ENCODE data around the gene SLC43A1. TPM values are rescaled to one million over a fixed set of nuclear protein-coding genes. Genes with fewer than 3 reads are reported as not detected.
A peak's percentile ranks its signal among the peaks of the same experiment; 100 is the strongest.

Gene SLC43A1
- total RNA-seq, 2 donors from 2014 or later: 8.4 to 9.1 TPM

- no peak for DNase-seq
- no peak for TF ChIP-seq CTCF (conservative IDR thresholded peaks at IDR 0.05)
- Histone ChIP-seq H3K27me3 (ENCODE audit: control insufficient read depth, insufficient read depth, low read length, poor library complexity, severe bottlenecking) (no peaks in the 10 kb centered on the region), H3K4me1 (ENCODE audit: control insufficient read depth, insufficient read depth, low read length) (no peaks in the 10 kb centered on the region), H3K9ac (ENCODE audit: extremely low read depth, low read length, poor library complexity, severe bottlenecking) (no peak overlapping the region), H3K4me3 (ENCODE audit: low read length) (no peak overlapping the region), H3K9me3 (ENCODE audit: control insufficient read depth, low read length) (no peaks in the 10 kb centered on the region), H3K36me3 (ENCODE audit: control insufficient read depth, insufficient read depth, low read length) (no peaks in the 10 kb centered on the region), H3K27ac (ENCODE audit: low read depth, low read length) (no peak overlapping the region)
- Mint-ChIP-seq H3K27me3 (ENCODE audit: insufficient read depth) (peaks cover 4% of the 10 kb centered on the region), H3K4me3 (no peak overlapping the region), H3K9me3 (no peaks in the 10 kb centered on the region), H3K4me1 (peaks cover 45% of the 10 kb centered on the region), H3K36me3 (ENCODE audit: low read depth) (peaks cover 2% of the 10 kb centered on the region), H3K27ac (peak overlapping the region; percentile 88)
- 92 to 95% methylated on average over 3 to 15 of the region's 15 CpGs for WGBS, 2 experiments (ENCODE audit: insufficient coverage in 1 of 2, insufficient read length in 1 of 2)
Measured at GRCh38 chr11:57500926-57501325, 14.6 kb downstream of the SLC43A1 start.

- H3K36me3 Mint-ChIP-seq (ENCODE audit: low read depth): peaks cover 6% of the 10 kb centered on the region
- Histone ChIP-seq H3K9ac (ENCODE audit: extremely low read depth, low read length, poor library complexity, severe bottlenecking) (no peak overlapping the region), H3K4me3 (ENCODE audit: low read length) (no peak overlapping the region), H3K27ac (ENCODE audit: low read depth, low read length) (no peak overlapping the region), H3K4me1 (ENCODE audit: control insufficient read depth, insufficient read depth, low read length) (no peaks in the 10 kb centered on the region), H3K27me3 (ENCODE audit: control insufficient read depth, insufficient read depth, low read length, poor library complexity, severe bottlenecking) (no peaks in the 10 kb centered on the region), H3K9me3 (ENCODE audit: control insufficient read depth, low read length) (no peaks in the 10 kb centered on the region), H3K36me3 (ENCODE audit: control insufficient read depth, insufficient read depth, low read length) (no peaks in the 10 kb centered on the region)
- H3K27me3 Mint-ChIP-seq (ENCODE audit: insufficient read depth): peaks cover 4% of the 10 kb centered on the region
- peak overlapping the region; percentile 88 for H3K27ac Mint-ChIP-seq
- 88 to 98% methylated on average over 5 to 8 of the region's 8 CpGs for WGBS, 2 experiments (ENCODE audit: insufficient coverage in 1 of 2, insufficient read length in 1 of 2)
- H3K9me3 Mint-ChIP-seq: no peaks in the 10 kb centered on the region
- peaks cover 45% of the 10 kb centered on the region for H3K4me1 Mint-ChIP-seq
- no peak for TF ChIP-seq CTCF (conservative IDR thresholded peaks at IDR 0.05)
- DNase-seq: no peak
- peak overlapping the region; percentile 45 for H3K4me3 Mint-ChIP-seq
Measured at GRCh38 chr11:57500515-57500914, 15.0 kb downstream of the SLC43A1 start.

- Mint-ChIP-seq H3K27ac (peak overlapping the region; percentile 88), H3K27me3 (ENCODE audit: insufficient read depth) (peaks cover 4% of the 10 kb centered on the region), H3K4me3 (peak overlapping the region; percentile 45), H3K36me3 (ENCODE audit: low read depth) (peaks cover 6% of the 10 kb centered on the region), H3K9me3 (no peaks in the 10 kb centered on the region), H3K4me1 (peaks cover 45% of the 10 kb centered on the region)
- no peak for TF ChIP-seq CTCF (conservative IDR thresholded peaks at IDR 0.05)
- H3K27me3 ChIP-seq (ENCODE audit: control insufficient read depth, insufficient read depth, low read length, poor library complexity, severe bottlenecking): no peaks in the 10 kb centered on the region
- no peak for DNase-seq
- H3K27ac ChIP-seq (ENCODE audit: low read depth, low read length): no peak overlapping the region
- H3K9ac ChIP-seq (ENCODE audit: extremely low read depth, low read length, poor library complexity, severe bottlenecking): no peak overlapping the region
- H3K36me3 ChIP-seq (ENCODE audit: control insufficient read depth, insufficient read depth, low read length): no peaks in the 10 kb centered on the region
- 34 to 49% methylated on average over 9 to 12 of the region's 12 CpGs for WGBS, 2 experiments (ENCODE audit: insufficient coverage in 1 of 2, insufficient read length in 1 of 2)
- peak overlapping the region; percentile 44 for H3K4me3 ChIP-seq (ENCODE audit: low read length)
- no peaks in the 10 kb centered on the region for H3K4me1 ChIP-seq (ENCODE audit: control insufficient read depth, insufficient read depth, low read length)
- no peaks in the 10 kb centered on the region for H3K9me3 ChIP-seq (ENCODE audit: control insufficient read depth, low read length)
Measured at GRCh38 chr11:57499983-57500461, 15.5 kb downstream of the SLC43A1 start.

All from endodermal cell (in vitro differentiated cells).